ENCODE measurements around the gene SPNS1.

DNA sequence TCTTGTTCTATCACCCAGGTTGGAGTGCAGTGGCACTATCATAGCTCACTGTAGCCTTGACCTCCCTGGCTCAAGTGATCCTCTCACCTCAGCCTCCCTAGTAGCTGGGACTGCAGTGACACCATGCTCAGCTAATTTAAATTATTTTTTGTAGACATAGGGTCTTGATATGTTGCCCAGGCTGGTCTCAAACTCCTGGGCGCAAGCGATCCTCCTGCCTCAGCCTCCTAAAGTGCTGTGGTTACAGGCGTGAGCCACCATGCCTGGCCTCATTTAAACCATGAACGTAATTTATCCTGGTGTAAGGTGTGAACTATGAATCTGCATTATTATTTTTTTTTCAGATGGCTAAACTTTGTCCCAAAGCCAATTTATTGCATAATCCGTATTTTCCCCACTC, 47.6 kb downstream of the SPNS1 start:
- TF ChIP-seq CTCF (IDR thresholded peaks at IDR 0.05): no peak
- TF ChIP-seq REST (IDR thresholded peaks at IDR 0.05; ENCODE audit: insufficient read depth in 1 of 2, low read depth in 2 of 2, low read length in 1 of 2): no peak
- TF ChIP-seq POLR2AphosphoS5 (IDR thresholded peaks at IDR 0.05; ENCODE audit: low read depth, low read length): no peak
